ENCODE data around the gene GPC6.

GPC6 gene

GRCh38 chr13:93368718-93369117 is 142.1 kb downstream of the GPC6 start:
- no peak for DNase-seq (ENCODE audit: low read depth in 4 of 4, low spot score in 1 of 4)

- DNase-seq (ENCODE audit: low read depth in 4 of 4, low spot score in 1 of 4), result no peak
Observed at GRCh38 chr13:93372856-93373255, 146.2 kb downstream of the GPC6 start.

- no peak for DNase-seq (ENCODE audit: low read depth in 4 of 4, low spot score in 1 of 4)
Observed at GRCh38 chr13:93375491-93375890, 148.9 kb downstream of the GPC6 start.

GRCh38 chr13:93377196-93377595 is 150.6 kb downstream of the GPC6 start:
- DNase-seq (ENCODE audit: low read depth in 4 of 4, low spot score in 1 of 4), result no peak

- DNase-seq (ENCODE audit: low read depth in 4 of 4, low spot score in 1 of 4), result no peak
Observed at GRCh38 chr13:93378184-93378583, 151.6 kb downstream of the GPC6 start.

- no peak for DNase-seq (ENCODE audit: low read depth in 4 of 4, low spot score in 1 of 4)
Observed at GRCh38 chr13:93386116-93386515, 159.5 kb downstream of the GPC6 start.

GRCh38 chr13:93388701-93389100 is 162.1 kb downstream of the GPC6 start:
- no peak for DNase-seq (ENCODE audit: low read depth in 4 of 4, low spot score in 1 of 4)

GRCh38 chr13:93397619-93398018 is 171.0 kb downstream of the GPC6 start:
- no peak for DNase-seq (ENCODE audit: low read depth in 4 of 4, low spot score in 1 of 4)

GRCh38 chr13:93398167-93399035 is 171.8 kb downstream of the GPC6 start:
- no peak for DNase-seq (ENCODE audit: low read depth in 4 of 4, low spot score in 1 of 4)

GRCh38 chr13:93399212-93399611 is 172.6 kb downstream of the GPC6 start:
- DNase-seq (ENCODE audit: low read depth in 4 of 4, low spot score in 1 of 4), result no peak

- DNase-seq (ENCODE audit: low read depth in 4 of 4, low spot score in 1 of 4), result no peak
Observed at GRCh38 chr13:93406136-93406535, 179.5 kb downstream of the GPC6 start.

GRCh38 chr13:93407551-93407950 is 180.9 kb downstream of the GPC6 start:
- no peak for DNase-seq (ENCODE audit: low read depth in 4 of 4, low spot score in 1 of 4)

GRCh38 chr13:93409001-93409400 is 182.4 kb downstream of the GPC6 start:
- DNase-seq (ENCODE audit: low read depth in 4 of 4, low spot score in 1 of 4), result no peak

- DNase-seq (ENCODE audit: low read depth in 4 of 4, low spot score in 1 of 4), result no peak
Observed at GRCh38 chr13:93409816-93410215, 183.2 kb downstream of the GPC6 start.

- no peak for DNase-seq (ENCODE audit: low read depth in 4 of 4, low spot score in 1 of 4)
Observed at GRCh38 chr13:93411186-93411680, 184.6 kb downstream of the GPC6 start.

- no peak for DNase-seq (ENCODE audit: low read depth in 4 of 4, low spot score in 1 of 4)
Observed at GRCh38 chr13:93412676-93413075, 186.1 kb downstream of the GPC6 start.

GRCh38 chr13:93413972-93414717 is 187.5 kb downstream of the GPC6 start:
- DNase-seq (ENCODE audit: low read depth in 4 of 4, low spot score in 1 of 4), result no peak

- DNase-seq (ENCODE audit: low read depth in 4 of 4, low spot score in 1 of 4), result no peak
Observed at GRCh38 chr13:93416736-93417355, 190.2 kb downstream of the GPC6 start.

- no peak for DNase-seq (ENCODE audit: low read depth in 4 of 4, low spot score in 1 of 4)
Observed at GRCh38 chr13:93418398-93418797, 191.8 kb downstream of the GPC6 start.

- no peak for DNase-seq (ENCODE audit: low read depth in 4 of 4, low spot score in 1 of 4)
Observed at GRCh38 chr13:93420206-93420605, 193.6 kb downstream of the GPC6 start.

GRCh38 chr13:93420887-93421286 is 194.3 kb downstream of the GPC6 start:
- DNase-seq (ENCODE audit: low read depth in 4 of 4, low spot score in 1 of 4), result no peak
